Measurements from ENCODE around the gene MYOT.

- TF ChIP-seq CTCF (conservative IDR thresholded peaks at IDR 0.05; ENCODE audit: low read depth, low read length) (no peak), EZH2 (IDR thresholded peaks at IDR 0.05; ENCODE audit: low read length, unreplicated experiment) (no peak), EZH2phosphoT487 (IDR thresholded peaks at IDR 0.05; ENCODE audit: borderline replicate concordance, low read length) (no peak)
Measured at GRCh38 chr5:137858223-137858916, 9.3 kb upstream of the MYOT start.

Measured in PC-3 (cell line).